ENCODE data around the gene DMXL2.

DMXL2 gene

GRCh38 chr15:51642696-51643095 is 20.1 kb upstream of the DMXL2 start:
- Mint-ChIP-seq H3K27ac (no peak overlapping the region), H3K9me3 (no peaks in the 10 kb centered on the region), H3K4me1 (ENCODE audit: low read depth) (no peaks in the 10 kb centered on the region), H3K4me3 (no peak overlapping the region), H3K27me3 (ENCODE audit: low read depth) (peaks cover 2% of the 10 kb centered on the region), H3K36me3 (ENCODE audit: low read depth) (no peaks in the 10 kb centered on the region)
- DNase-seq (ENCODE audit: low spot score): no peak

- no peak overlapping the region for H3K27ac Mint-ChIP-seq
- no peaks in the 10 kb centered on the region for H3K9me3 Mint-ChIP-seq
- no peaks in the 10 kb centered on the region for H3K36me3 Mint-ChIP-seq (ENCODE audit: low read depth)
- peaks cover 2% of the 10 kb centered on the region for H3K27me3 Mint-ChIP-seq (ENCODE audit: low read depth)
- H3K4me3 Mint-ChIP-seq: no peak overlapping the region
- no peaks in the 10 kb centered on the region for H3K4me1 Mint-ChIP-seq (ENCODE audit: low read depth)
- DNase-seq (ENCODE audit: low spot score): no peak
Observed at GRCh38 chr15:51641490-51642130, 19.0 kb upstream of the DMXL2 start.

DNA sequence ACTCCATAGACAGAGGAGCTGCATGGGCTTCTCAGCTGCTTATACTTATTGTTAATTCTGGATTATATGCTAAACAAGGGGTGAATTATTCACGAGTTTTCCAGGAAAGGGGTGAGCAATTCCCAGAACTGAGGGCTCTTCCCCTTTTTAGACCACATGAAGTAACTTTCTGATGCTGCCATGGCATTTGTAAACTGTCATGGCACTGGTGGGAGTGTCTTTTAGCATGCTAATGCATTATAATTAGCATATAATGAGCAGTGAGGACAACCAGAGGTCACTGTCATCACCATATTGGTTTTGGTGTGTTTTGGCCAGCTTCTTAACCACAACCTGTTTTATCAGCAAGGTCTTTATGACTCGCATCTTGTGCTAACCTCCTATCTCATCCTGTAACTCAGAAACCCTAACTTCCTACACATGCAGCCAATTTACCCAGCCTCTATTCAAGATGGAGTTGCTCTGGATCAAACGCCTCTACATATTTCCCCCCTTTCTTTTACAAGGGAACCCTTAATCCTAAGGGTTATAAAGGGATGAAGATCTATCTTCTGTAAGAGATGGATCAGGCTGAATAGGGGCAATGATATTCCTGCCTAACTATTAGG is 12.1 kb upstream of the DMXL2 start:
- H3K4me3 Mint-ChIP-seq: no peak overlapping the region
- DNase-seq (ENCODE audit: low spot score): peak; percentile 11
- no peaks in the 10 kb centered on the region for H3K9me3 Mint-ChIP-seq
- H3K27me3 Mint-ChIP-seq (ENCODE audit: low read depth): peaks cover 3% of the 10 kb centered on the region
- no peak overlapping the region for H3K27ac Mint-ChIP-seq
- H3K36me3 Mint-ChIP-seq (ENCODE audit: low read depth): no peaks in the 10 kb centered on the region
- peaks cover 6% of the 10 kb centered on the region for H3K4me1 Mint-ChIP-seq (ENCODE audit: low read depth)

GRCh38 chr15:51629612-51630011 is 7.0 kb upstream of the DMXL2 start:
- Mint-ChIP-seq H3K4me1 (ENCODE audit: low read depth) (peaks cover 2% of the 10 kb centered on the region), H3K27me3 (ENCODE audit: low read depth) (peaks cover 26% of the 10 kb centered on the region), H3K9me3 (no peaks in the 10 kb centered on the region), H3K4me3 (no peak overlapping the region), H3K27ac (no peak overlapping the region), H3K36me3 (ENCODE audit: low read depth) (no peaks in the 10 kb centered on the region)
- no peak for DNase-seq (ENCODE audit: low spot score)

- H3K36me3 Mint-ChIP-seq (ENCODE audit: low read depth): no peaks in the 10 kb centered on the region
- no peak for DNase-seq (ENCODE audit: low spot score)
- H3K9me3 Mint-ChIP-seq: no peaks in the 10 kb centered on the region
- H3K4me1 Mint-ChIP-seq (ENCODE audit: low read depth): peaks cover 10% of the 10 kb centered on the region
- H3K4me3 Mint-ChIP-seq: no peak overlapping the region
- H3K27me3 Mint-ChIP-seq (ENCODE audit: low read depth): peaks cover 54% of the 10 kb centered on the region
- no peak overlapping the region for H3K27ac Mint-ChIP-seq
Observed at GRCh38 chr15:51625236-51625635, 2.7 kb upstream of the DMXL2 start.

DNA sequence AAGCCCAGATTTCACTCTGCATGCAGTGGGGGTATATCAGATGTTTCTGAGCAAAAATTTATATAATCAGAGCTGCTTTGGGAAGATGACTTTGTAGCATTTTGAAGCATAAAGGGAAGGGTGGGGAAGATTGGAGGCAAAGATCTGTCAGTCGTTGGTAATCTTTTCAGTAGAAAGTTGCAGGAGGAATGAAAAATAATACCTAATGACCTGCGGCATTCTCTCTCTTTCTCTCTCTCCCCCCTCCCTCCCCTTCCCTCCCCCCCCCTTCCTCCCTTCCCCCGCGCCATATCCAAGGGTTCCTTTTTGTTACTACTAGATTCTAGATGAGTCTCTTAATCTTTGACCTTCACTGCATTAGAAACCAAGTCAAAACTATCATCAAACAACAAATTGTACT is 1.5 kb upstream of the DMXL2 start:
- peaks cover 9% of the 10 kb centered on the region for H3K4me1 Mint-ChIP-seq (ENCODE audit: low read depth)
- H3K9me3 Mint-ChIP-seq: no peaks in the 10 kb centered on the region
- no peak for DNase-seq (ENCODE audit: low spot score)
- H3K36me3 Mint-ChIP-seq (ENCODE audit: low read depth): no peaks in the 10 kb centered on the region
- H3K4me3 Mint-ChIP-seq: peak overlapping the region; percentile 16
- H3K27ac Mint-ChIP-seq: no peak overlapping the region
- peaks cover 58% of the 10 kb centered on the region for H3K27me3 Mint-ChIP-seq (ENCODE audit: low read depth)

DNA sequence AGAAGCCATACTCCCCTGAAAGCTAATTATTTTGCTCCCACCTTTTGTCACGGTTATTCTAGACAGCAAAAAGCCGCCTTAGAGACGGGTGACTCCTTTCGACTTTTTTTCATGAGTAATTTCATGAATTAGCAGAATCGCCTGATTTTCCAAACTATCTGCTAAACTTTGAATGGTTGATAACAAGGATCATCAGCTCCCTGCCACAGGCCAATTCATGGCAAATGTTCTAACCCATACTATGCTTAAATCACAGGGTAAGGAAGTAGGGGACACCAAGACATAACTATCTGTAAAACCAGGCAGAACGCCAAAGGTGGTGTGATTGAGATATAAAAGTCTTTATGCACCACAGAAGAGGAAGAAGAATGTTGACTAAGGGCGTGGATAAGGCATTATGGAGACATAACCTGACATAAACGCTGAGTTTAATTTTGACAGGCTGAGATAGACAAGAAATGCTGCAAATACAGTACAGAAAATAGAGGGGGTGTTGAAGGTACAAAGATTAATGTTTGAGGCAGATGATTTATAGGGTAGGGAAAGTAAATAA is 891 bp upstream of the DMXL2 start:
- H3K27ac Mint-ChIP-seq: no peak overlapping the region

GRCh38 chr15:51621936-51622603 is 501 bp downstream of the DMXL2 start:
- no peaks in the 10 kb centered on the region for H3K9me3 Mint-ChIP-seq
- H3K4me1 Mint-ChIP-seq (ENCODE audit: low read depth): peaks cover 9% of the 10 kb centered on the region
- DNase-seq (ENCODE audit: low spot score): peak; percentile 53
- H3K27ac Mint-ChIP-seq: no peak overlapping the region
- H3K36me3 Mint-ChIP-seq (ENCODE audit: low read depth): no peaks in the 10 kb centered on the region
- peak overlapping the region; percentile 84 for H3K4me3 Mint-ChIP-seq
- H3K27me3 Mint-ChIP-seq (ENCODE audit: low read depth): peaks cover 53% of the 10 kb centered on the region

More for the DNA sequence above, 891 bp upstream of the DMXL2 start:
- Mint-ChIP-seq H3K4me1 (ENCODE audit: low read depth) (peaks cover 9% of the 10 kb centered on the region), H3K27me3 (ENCODE audit: low read depth) (peaks cover 58% of the 10 kb centered on the region), H3K36me3 (ENCODE audit: low read depth) (no peaks in the 10 kb centered on the region), H3K4me3 (peak overlapping the region; percentile 84), H3K9me3 (no peaks in the 10 kb centered on the region)
- no peak for DNase-seq (ENCODE audit: low spot score)

GRCh38 chr15:51621155-51621765 is 1.3 kb downstream of the DMXL2 start:
- no peak for DNase-seq (ENCODE audit: low spot score)
- Mint-ChIP-seq H3K27me3 (ENCODE audit: low read depth) (peaks cover 48% of the 10 kb centered on the region), H3K4me3 (peak overlapping the region; percentile 84), H3K9me3 (no peaks in the 10 kb centered on the region), H3K36me3 (ENCODE audit: low read depth) (no peaks in the 10 kb centered on the region), H3K4me1 (ENCODE audit: low read depth) (peaks cover 9% of the 10 kb centered on the region), H3K27ac (no peak overlapping the region)

DNA sequence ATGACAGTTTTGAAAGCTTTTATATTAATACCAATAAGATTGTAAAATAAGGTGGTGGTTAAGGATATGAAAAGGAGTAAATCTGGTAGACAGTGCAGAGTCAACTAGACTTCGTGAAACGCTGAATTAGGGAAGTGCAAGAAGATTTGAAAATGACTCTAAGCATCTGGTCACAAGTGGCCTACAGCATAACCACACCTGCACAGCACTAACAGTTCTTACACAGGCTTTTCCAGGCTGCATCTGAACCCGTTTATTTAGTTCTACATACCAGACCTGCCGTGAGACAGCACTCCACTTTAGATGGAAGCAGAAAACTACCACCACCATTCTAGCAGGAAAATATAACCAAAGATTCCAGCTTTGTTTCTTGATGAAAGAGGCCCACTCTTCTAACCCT is 1.9 kb downstream of the DMXL2 start:
- H3K36me3 Mint-ChIP-seq (ENCODE audit: low read depth): no peaks in the 10 kb centered on the region
- no peak for DNase-seq (ENCODE audit: low spot score)
- peaks cover 46% of the 10 kb centered on the region for H3K27me3 Mint-ChIP-seq (ENCODE audit: low read depth)
- no peak overlapping the region for H3K27ac Mint-ChIP-seq
- H3K9me3 Mint-ChIP-seq: no peaks in the 10 kb centered on the region
- H3K4me3 Mint-ChIP-seq: no peak overlapping the region
- H3K4me1 Mint-ChIP-seq (ENCODE audit: low read depth): peaks cover 9% of the 10 kb centered on the region

GRCh38 chr15:51620122-51620521 is 2.4 kb downstream of the DMXL2 start:
- Mint-ChIP-seq H3K36me3 (ENCODE audit: low read depth) (no peaks in the 10 kb centered on the region), H3K9me3 (no peaks in the 10 kb centered on the region), H3K27me3 (ENCODE audit: low read depth) (peaks cover 43% of the 10 kb centered on the region), H3K4me1 (ENCODE audit: low read depth) (peaks cover 9% of the 10 kb centered on the region), H3K4me3 (no peak overlapping the region), H3K27ac (no peak overlapping the region)
- DNase-seq (ENCODE audit: low spot score): no peak

DNA sequence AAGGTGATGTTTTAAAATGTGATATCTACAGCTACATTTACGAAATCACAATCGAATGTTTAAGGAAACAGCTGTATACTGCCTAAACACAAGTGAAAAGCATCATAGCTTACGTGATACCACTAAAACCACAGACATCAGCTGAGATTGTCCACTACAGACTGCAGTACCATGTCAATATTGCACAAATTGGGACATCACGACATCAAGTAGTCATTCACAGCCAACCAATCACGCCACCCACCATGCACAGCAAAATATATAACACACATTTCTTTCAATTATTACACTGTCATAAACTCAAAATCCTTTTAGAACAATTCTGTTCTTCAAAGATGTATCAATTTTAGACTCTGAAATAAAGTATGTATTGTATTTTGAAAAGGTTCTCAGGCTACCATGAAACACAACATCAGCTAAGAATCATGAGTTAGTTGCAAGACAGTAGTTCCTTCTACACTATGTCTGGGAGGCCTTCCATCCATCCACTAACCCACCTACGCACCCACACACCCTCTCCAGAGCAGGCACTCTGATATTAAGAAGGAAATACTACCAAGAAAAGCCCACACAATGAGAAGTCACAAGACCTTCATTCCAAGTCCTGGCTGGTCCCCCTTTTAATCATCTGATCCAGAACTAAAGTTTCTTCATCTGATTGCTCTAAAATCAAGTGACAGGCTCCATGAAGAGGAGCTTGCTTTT is 3.1 kb downstream of the DMXL2 start:
- H3K9me3 Mint-ChIP-seq: no peaks in the 10 kb centered on the region
- peaks cover 36% of the 10 kb centered on the region for H3K27me3 Mint-ChIP-seq (ENCODE audit: low read depth)
- H3K4me1 Mint-ChIP-seq (ENCODE audit: low read depth): peaks cover 9% of the 10 kb centered on the region
- DNase-seq (ENCODE audit: low spot score): no peak
- no peaks in the 10 kb centered on the region for H3K36me3 Mint-ChIP-seq (ENCODE audit: low read depth)
- no peak overlapping the region for H3K27ac Mint-ChIP-seq
- H3K4me3 Mint-ChIP-seq: no peak overlapping the region

GRCh38 chr15:51617886-51618285 is 4.7 kb downstream of the DMXL2 start:
- no peak overlapping the region for H3K4me3 Mint-ChIP-seq

More at GRCh38 chr15:51617886-51618285, 4.7 kb downstream of the DMXL2 start:
- Mint-ChIP-seq H3K9me3 (peaks cover under 1% of the 10 kb centered on the region), H3K27me3 (ENCODE audit: low read depth) (peaks cover 25% of the 10 kb centered on the region), H3K27ac (no peak overlapping the region), H3K4me1 (ENCODE audit: low read depth) (peaks cover 4% of the 10 kb centered on the region), H3K36me3 (ENCODE audit: low read depth) (no peaks in the 10 kb centered on the region)
- DNase-seq (ENCODE audit: low spot score): no peak
